H9 (cell line): ENCODE results near the gene LGALS4. TPM values are rescaled to one million over a fixed set of nuclear protein-coding genes. Genes with fewer than 3 reads are reported as not detected.

Source experiments
- DNase-seq: peaks from one replicate; pipeline ENCODE4 v3.0.0-alpha.2; 2017
- H2AFZ ChIP-seq: one replicate; pipeline ENCODE4 v1.6.1; 2013; ENCODE audit warnings: mild to moderate bottlenecking, low read length, control low read depth, moderate library complexity
- H2AK5ac ChIP-seq: 2 replicates; pipeline ENCODE4 v1.6.1; 2013; ENCODE audit warnings: low read length, control low read depth, mixed read lengths; ENCODE audit not compliant: insufficient read length
- H2BK120ac ChIP-seq: one replicate; pipeline ENCODE4 v1.6.1; 2013; ENCODE audit warnings: low read depth, mild to moderate bottlenecking, low read length, control low read depth, inconsistent platforms; ENCODE audit not compliant: poor library complexity, severe bottlenecking
- H2BK12ac ChIP-seq: 2 replicates; pipeline ENCODE4 v1.6.1; 2013; ENCODE audit warnings: low read length, control low read depth, mixed read lengths, low read depth; ENCODE audit not compliant: insufficient read length
- H2BK15ac ChIP-seq: 2 replicates; pipeline ENCODE4 v1.6.1; 2013; ENCODE audit warnings: low read depth, low read length, control low read depth
- H2BK20ac ChIP-seq: one replicate; pipeline ENCODE4 v1.6.1; 2013; ENCODE audit warnings: low read depth, mild to moderate bottlenecking, low read length, control low read depth, inconsistent platforms; ENCODE audit not compliant: poor library complexity, severe bottlenecking
- H2BK5ac ChIP-seq: 2 replicates; pipeline ENCODE4 v1.6.1; 2013; ENCODE audit warnings: low read length, control low read depth, mixed read lengths; ENCODE audit not compliant: insufficient read length
- H3K14ac ChIP-seq: 2 replicates; pipeline ENCODE4 v1.6.1; 2013; ENCODE audit warnings: low read length, control low read depth; ENCODE audit not compliant: insufficient read depth
- H3K18ac ChIP-seq: 2 replicates; pipeline ENCODE4 v1.6.1; 2013; ENCODE audit warnings: low read depth, mild to moderate bottlenecking, mixed read lengths, low read length, control low read depth; ENCODE audit not compliant: insufficient read length
- H3K23ac ChIP-seq: 2 replicates; pipeline ENCODE4 v1.6.1; 2013; ENCODE audit warnings: low read length, control low read depth, mixed read lengths, low read depth; ENCODE audit not compliant: insufficient read length
- H3K23me2 ChIP-seq: 2 replicates; pipeline ENCODE4 v1.6.1; 2013; ENCODE audit warnings: low read depth, mild to moderate bottlenecking, mixed read lengths, low read length, control low read depth; ENCODE audit not compliant: insufficient read length, poor library complexity, severe bottlenecking
- H3K27ac ChIP-seq: 2 replicates; pipeline ENCODE4 v1.5.1; 2013; ENCODE audit warnings: low read length, control low read depth, mixed read lengths, low read depth; ENCODE audit not compliant: insufficient read length
- H3K27me3 ChIP-seq: 2 replicates; pipeline ENCODE4 v1.6.1; 2013; ENCODE audit warnings: low read length, control low read depth, inconsistent platforms; ENCODE audit not compliant: insufficient read depth
- H3K4ac ChIP-seq: 2 replicates; pipeline ENCODE4 v1.6.1; 2013; ENCODE audit warnings: low read depth, mild to moderate bottlenecking, control low read depth, inconsistent platforms, low read length, moderate library complexity
- H3K4me1 ChIP-seq: 2 replicates; pipeline ENCODE4 v1.6.1; 2013; ENCODE audit warnings: low read length, control low read depth, inconsistent platforms; ENCODE audit not compliant: insufficient read depth
- H3K4me2 ChIP-seq: 2 replicates; pipeline ENCODE4 v1.6.1; 2013; ENCODE audit warnings: low read length, control low read depth, mixed read lengths; ENCODE audit not compliant: insufficient read length, insufficient read depth
- H3K56ac ChIP-seq: 2 replicates; pipeline ENCODE4 v1.6.1; 2013; ENCODE audit warnings: low read depth, mild to moderate bottlenecking, mixed read lengths, low read length, control low read depth; ENCODE audit not compliant: insufficient read length
- H3K79me1 ChIP-seq: 2 replicates; pipeline ENCODE4 v1.6.1; 2013; ENCODE audit warnings: low read depth, mild to moderate bottlenecking, moderate library complexity, low read length, control low read depth, inconsistent platforms; ENCODE audit not compliant: insufficient read depth, poor library complexity, severe bottlenecking
- H3K79me2 ChIP-seq: 2 replicates; pipeline ENCODE4 v1.6.1; 2013; ENCODE audit warnings: low read length, control low read depth, inconsistent platforms; ENCODE audit not compliant: insufficient read depth
- H3K9ac ChIP-seq: 2 replicates; pipeline ENCODE4 v1.6.1; 2013; ENCODE audit warnings: low read length, control low read depth, mixed read lengths; ENCODE audit not compliant: insufficient read length; ENCODE audit errors: extremely low read depth
- H3K9me3 ChIP-seq: one replicate; pipeline ENCODE4 v1.6.1; 2013; ENCODE audit warnings: low read depth, low read length, inconsistent platforms; ENCODE audit not compliant: control insufficient read depth
- H3T11ph ChIP-seq: one replicate; pipeline ENCODE4 v1.6.1; 2013; ENCODE audit warnings: mild to moderate bottlenecking, low read length, control low read depth, inconsistent platforms
- H4K20me1 ChIP-seq: one replicate; pipeline ENCODE4 v1.6.1; 2013; ENCODE audit not compliant: control insufficient read depth, insufficient read length, insufficient read depth
- H4K5ac ChIP-seq: 2 replicates; pipeline ENCODE4 v1.6.1; 2013; ENCODE audit warnings: low read depth, mild to moderate bottlenecking, mixed read lengths, low read length, control low read depth; ENCODE audit not compliant: insufficient read length
- H4K8ac ChIP-seq: replicated peaks from 2 replicates; pipeline ENCODE4 v1.6.1; 2013; ENCODE audit warnings: low read length, control low read depth, mixed read lengths, low read depth; ENCODE audit not compliant: insufficient read length
- H4K91ac ChIP-seq: 2 replicates; pipeline ENCODE4 v1.6.1; 2013; ENCODE audit warnings: low read depth, mild to moderate bottlenecking, moderate library complexity, mixed read lengths, low read length, control low read depth; ENCODE audit not compliant: insufficient read length
- H3K27ac Mint-ChIP-seq, 3 experiments: 2 replicates in 2 of 3; 3 replicates in 1 of 3; pipeline ENCODE4 v1.8.0; 2020 to 2021; ENCODE audit warnings: mixed read lengths in 3 of 3, mild to moderate bottlenecking in 1 of 3, moderate library complexity in 1 of 3
- H3K27me3 Mint-ChIP-seq: 2 replicates; pipeline ENCODE4 v1.8.0; 2021; ENCODE audit warnings: low read depth, mild to moderate bottlenecking, moderate library complexity, mixed read lengths
- H3K36me3 Mint-ChIP-seq, 3 experiments: 2 replicates in 2 of 3; 3 replicates in 1 of 3; pipeline ENCODE4 v1.8.0; 2020 to 2021; ENCODE audit warnings: low read depth in 3 of 3, mixed read lengths in 3 of 3; ENCODE audit not compliant: insufficient read depth in 1 of 3
- H3K4me1 Mint-ChIP-seq, 2 experiments: 2 replicates each; pipeline ENCODE4 v1.8.0; 2020; ENCODE audit warnings: mixed read lengths in 2 of 2
- H3K4me3 Mint-ChIP-seq, 2 experiments: 2 replicates in 1 of 2; 3 replicates in 1 of 2; pipeline ENCODE4 v1.8.0; 2020 to 2021; ENCODE audit warnings: mild to moderate bottlenecking in 2 of 2, mixed read lengths in 2 of 2, moderate library complexity in 1 of 2
- H3K9me3 Mint-ChIP-seq, 2 experiments: 2 replicates in 1 of 2; 3 replicates in 1 of 2; pipeline ENCODE4 v1.8.0; 2020; ENCODE audit warnings: mild to moderate bottlenecking in 2 of 2, mixed read lengths in 2 of 2, moderate library complexity in 1 of 2
- WGBS: extraction: QIAGEN DNeasy Blood & Tissue Kit; methylation state at CpG from one replicate; pipeline ENCODE4 v1.1.7; 2013; ENCODE audit warnings: missing lambda C conversion rate, low lambda C conversion rate, mixed read lengths; ENCODE audit not compliant: insufficient read length; ENCODE audit errors: extremely low coverage; 5-methylcytosine and 5-hydroxymethylcytosine counted together
- total RNA-seq: library from RNA; stranded (reverse); gene quantifications from 2 replicates; pipeline ENCODE4 v1.2.1, GENCODE V29; 2021
- TF ChIP-seq, protein P1 (sequence below): fragments of 200-600 bp; sonication (generic); conservative IDR thresholded peaks from 3 replicates; pipeline ENCODE4 v1.8.0; 2021; ENCODE audit warnings: antibody characterized with exemption, mild to moderate bottlenecking

The LGALS4 gene
- total RNA-seq, 1 experiment from 2014 or later: 0.68 TPM

GRCh38 chr19:38851622-38852230, 39.0 kb upstream of the LGALS4 start:
- Mint-ChIP-seq H3K9me3 (peaks cover 14 to 19% of the 10 kb centered on the region in 2 experiments), H3K27ac (peak overlapping the region; percentile 97 to 99 (median 98)), H3K4me3 (peak overlapping the region; percentile 92 to 95), H3K4me1 (peaks cover 27 to 36% of the 10 kb centered on the region in 2 experiments), H3K27me3 (peaks cover 5% of the 10 kb centered on the region), H3K36me3 (peaks cover 26 to 37% (median 28%) of the 10 kb centered on the region in 3 experiments)
- H2BK20ac ChIP-seq: no peak overlapping the region
- H4K91ac ChIP-seq: no peak overlapping the region
- H2AFZ ChIP-seq: no peak overlapping the region
- peaks cover 3% of the 10 kb centered on the region for H3K79me1 ChIP-seq
- no peak overlapping the region for H2BK15ac ChIP-seq
- H3K4me2 ChIP-seq: peak overlapping the region; percentile 97
- H2AK5ac ChIP-seq: no peak overlapping the region
- WGBS: no CpG with 5 or more reads among the region's 67 CpGs
- H3K9me3 ChIP-seq: no peaks in the 10 kb centered on the region
- H3K4me1 ChIP-seq: no peaks in the 10 kb centered on the region
- H2BK12ac ChIP-seq: no peak overlapping the region
- H3T11ph ChIP-seq: no peak overlapping the region
- no peak overlapping the region for H4K5ac ChIP-seq
- H2BK120ac ChIP-seq: no peak overlapping the region
- TF ChIP-seq, protein P1, sequence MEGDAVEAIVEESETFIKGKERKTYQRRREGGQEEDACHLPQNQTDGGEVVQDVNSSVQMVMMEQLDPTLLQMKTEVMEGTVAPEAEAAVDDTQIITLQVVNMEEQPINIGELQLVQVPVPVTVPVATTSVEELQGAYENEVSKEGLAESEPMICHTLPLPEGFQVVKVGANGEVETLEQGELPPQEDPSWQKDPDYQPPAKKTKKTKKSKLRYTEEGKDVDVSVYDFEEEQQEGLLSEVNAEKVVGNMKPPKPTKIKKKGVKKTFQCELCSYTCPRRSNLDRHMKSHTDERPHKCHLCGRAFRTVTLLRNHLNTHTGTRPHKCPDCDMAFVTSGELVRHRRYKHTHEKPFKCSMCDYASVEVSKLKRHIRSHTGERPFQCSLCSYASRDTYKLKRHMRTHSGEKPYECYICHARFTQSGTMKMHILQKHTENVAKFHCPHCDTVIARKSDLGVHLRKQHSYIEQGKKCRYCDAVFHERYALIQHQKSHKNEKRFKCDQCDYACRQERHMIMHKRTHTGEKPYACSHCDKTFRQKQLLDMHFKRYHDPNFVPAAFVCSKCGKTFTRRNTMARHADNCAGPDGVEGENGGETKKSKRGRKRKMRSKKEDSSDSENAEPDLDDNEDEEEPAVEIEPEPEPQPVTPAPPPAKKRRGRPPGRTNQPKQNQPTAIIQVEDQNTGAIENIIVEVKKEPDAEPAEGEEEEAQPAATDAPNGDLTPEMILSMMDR: no peak
- no peak overlapping the region for H3K23ac ChIP-seq
- no peaks in the 10 kb centered on the region for H3K27me3 ChIP-seq
- peaks cover 2% of the 10 kb centered on the region for H4K20me1 ChIP-seq
- H2BK5ac ChIP-seq: no peak overlapping the region
- no peak overlapping the region for H3K4ac ChIP-seq
- H3K9ac ChIP-seq: no peak overlapping the region
- no peak overlapping the region for H4K8ac ChIP-seq
- peak overlapping the region; percentile 74 for H3K14ac ChIP-seq
- H3K56ac ChIP-seq: no peak overlapping the region
- no peak overlapping the region for H3K27ac ChIP-seq
- H3K79me2 ChIP-seq: peaks cover 16% of the 10 kb centered on the region
- peaks cover 26% of the 10 kb centered on the region for H3K23me2 ChIP-seq
- peak; percentile 91 for DNase-seq
- H3K18ac ChIP-seq: peak overlapping the region; percentile 83
